HL-60 (cell line): ENCODE data around the gene MICOS13.

Source experiments
- DNase-seq, 2 experiments: peaks; one replicate each; pipeline ENCODE4 v3.0.0-alpha.2; 2010 to 2020; ENCODE audit warnings: low read depth in 1 of 2, low spot score in 1 of 2
- H3K27ac ChIP-seq: fragments of 250-450 bp; sonication (Bioruptor Pico); replicated peaks from 2 replicates; pipeline ENCODE4 v1.5.1; 2020; ENCODE audit warnings: mild to moderate bottlenecking, moderate library complexity
- H3K27me3 ChIP-seq: fragments of 250-450 bp; sonication (Bioruptor Pico); 2 replicates; pipeline ENCODE4 v1.5.1; 2021; ENCODE audit warnings: mild to moderate bottlenecking, moderate library complexity; ENCODE audit not compliant: insufficient read depth, poor library complexity, severe bottlenecking
- H3K4me3 ChIP-seq: replicated peaks from 2 replicates; pipeline ENCODE4 v1.5.1; 2011; ENCODE audit warnings: mild to moderate bottlenecking, control low read depth, low read length; ENCODE audit not compliant: insufficient read depth
- CTCF ChIP-seq: IDR thresholded peaks from one replicate; pipeline ENCODE4 v1.5.1; 2011; ENCODE audit warnings: low read length, control low read depth, inconsistent platforms; ENCODE audit not compliant: insufficient read depth
- GABPA ChIP-seq: IDR thresholded peaks from 2 replicates; pipeline ENCODE4 v1.6.1; 2012; ENCODE audit warnings: low read depth
- POLR2AphosphoS5 ChIP-seq: IDR thresholded peaks from 2 replicates; pipeline ENCODE4 v1.6.1; 2012; ENCODE audit warnings: low read depth
- REST ChIP-seq: IDR thresholded peaks from 2 replicates; pipeline ENCODE4 v1.6.1; 2012; ENCODE audit warnings: low read depth; ENCODE audit not compliant: insufficient replicate concordance
- SPI1 ChIP-seq: IDR thresholded peaks from 2 replicates; pipeline ENCODE4 v1.6.1; 2012; ENCODE audit warnings: low read depth, mild to moderate bottlenecking, borderline replicate concordance

Gene MICOS13

GRCh38 chr19:5676105-5676771, 4.1 kb downstream of the MICOS13 start:
- H3K4me3 ChIP-seq: no peak overlapping the region
- no peak overlapping the region for H3K27ac ChIP-seq
- no peaks in the 10 kb centered on the region for H3K27me3 ChIP-seq
- no peak for DNase-seq
- TF ChIP-seq REST: no peak
- TF ChIP-seq SPI1: no peak
- TF ChIP-seq GABPA: no peak
- TF ChIP-seq CTCF: no peak
- no peak for TF ChIP-seq POLR2AphosphoS5

- H3K27me3 ChIP-seq: no peaks in the 10 kb centered on the region
- no peak for TF ChIP-seq CTCF
- no peak; the same call in 1 of the 2 replicates for TF ChIP-seq POLR2AphosphoS5
- no peak for TF ChIP-seq SPI1
- no peak for TF ChIP-seq GABPA
- TF ChIP-seq REST: no peak
- DNase-seq: no peak
- no peak overlapping the region for H3K27ac ChIP-seq
- no peak overlapping the region for H3K4me3 ChIP-seq
Observed at GRCh38 chr19:5674714-5675113, 5.6 kb downstream of the MICOS13 start.

GRCh38 chr19:5673752-5674151, 6.6 kb downstream of the MICOS13 start:
- H3K4me3 ChIP-seq: no peak overlapping the region
- no peak for DNase-seq
- H3K27ac ChIP-seq: no peak overlapping the region
- TF ChIP-seq CTCF: no peak
- TF ChIP-seq REST: no peak
- no peak for TF ChIP-seq SPI1
- TF ChIP-seq GABPA: no peak
- no peak for TF ChIP-seq POLR2AphosphoS5
- H3K27me3 ChIP-seq: no peaks in the 10 kb centered on the region
